DOHH2 (cell line): ENCODE measurements around the gene MCC.

Experiments used
- H3F3A ChIP-seq: fragments of 200-600 bp; sonication (generic), shearing (Covaris generic); 2 replicates; pipeline ENCODE4 v1.6.0; 2016; ENCODE audit warnings: antibody characterized with exemption, mild to moderate bottlenecking; ENCODE audit not compliant: control insufficient read depth, insufficient read depth
- H3K27ac ChIP-seq: fragments of 200-600 bp; sonication (generic); 2 replicates; pipeline ENCODE4 v1.5.1; 2014; ENCODE audit warnings: low read depth, mild to moderate bottlenecking, low read length, moderate library complexity
- H3K27me3 ChIP-seq: fragments of 200-600 bp; sonication (generic); 2 replicates; pipeline ENCODE4 v1.6.1; 2014; ENCODE audit warnings: mild to moderate bottlenecking, low read length, mixed read lengths; ENCODE audit not compliant: control insufficient read depth
- H3K36me3 ChIP-seq: fragments of 200-600 bp; sonication (generic); 2 replicates; pipeline ENCODE4 v1.6.1; 2014; ENCODE audit warnings: mild to moderate bottlenecking, low read length, moderate library complexity, mixed read lengths; ENCODE audit not compliant: control insufficient read depth
- H3K4me1 ChIP-seq: fragments of 200-600 bp; sonication (generic); 2 replicates; pipeline ENCODE4 v1.6.1; 2014; ENCODE audit warnings: mild to moderate bottlenecking, low read length, mixed read lengths; ENCODE audit not compliant: control insufficient read depth
- H3K4me2 ChIP-seq: fragments of 200-600 bp; sonication (generic); 2 replicates; pipeline ENCODE4 v1.6.0; 2014; ENCODE audit warnings: mild to moderate bottlenecking, low read length, moderate library complexity
- H3K4me3 ChIP-seq: fragments of 200-600 bp; sonication (generic); 2 replicates; pipeline ENCODE4 v1.5.1; 2014; ENCODE audit warnings: mild to moderate bottlenecking, low read length, mixed read lengths
- H3K79me2 ChIP-seq: fragments of 200-600 bp; sonication (generic); 2 replicates; pipeline ENCODE4 v1.6.1; 2014; ENCODE audit warnings: mild to moderate bottlenecking, low read length, mixed read lengths; ENCODE audit not compliant: control insufficient read depth
- H3K9me2 ChIP-seq: fragments of 200-600 bp; sonication (generic); replicated peaks from 2 replicates; pipeline ENCODE4 v1.6.1; 2014; ENCODE audit warnings: mild to moderate bottlenecking, low read length, mixed read lengths; ENCODE audit not compliant: control insufficient read depth
- H3K9me3 ChIP-seq: fragments of 200-600 bp; sonication (generic); 2 replicates; pipeline ENCODE4 v1.6.1; 2014; ENCODE audit warnings: antibody characterized with exemption, low read length, mixed read lengths; ENCODE audit not compliant: control insufficient read depth, insufficient read depth
- H4K20me1 ChIP-seq: fragments of 200-600 bp; sonication (generic); 2 replicates; pipeline ENCODE4 v1.6.0; 2014; ENCODE audit warnings: low read depth, mild to moderate bottlenecking, antibody characterized with exemption, low read length, moderate library complexity; ENCODE audit not compliant: control insufficient read depth, insufficient read depth
- EZH2phosphoT487 ChIP-seq: fragments of 200-600 bp; sonication (generic); IDR thresholded peaks from 2 replicates; pipeline ENCODE4 v1.6.1; 2017; ENCODE audit warnings: borderline replicate concordance, mild to moderate bottlenecking, antibody characterized with exemption, low read length, moderate library complexity, mixed read lengths
- TF ChIP-seq, protein P1 (sequence below): fragments of 200-600 bp; sonication (generic); IDR thresholded peaks from one replicate; pipeline ENCODE4 v1.5.1; 2014; ENCODE audit warnings: antibody characterized with exemption, mild to moderate bottlenecking, low read depth, low read length; ENCODE audit not compliant: poor library complexity, severe bottlenecking

Gene MCC

DNA sequence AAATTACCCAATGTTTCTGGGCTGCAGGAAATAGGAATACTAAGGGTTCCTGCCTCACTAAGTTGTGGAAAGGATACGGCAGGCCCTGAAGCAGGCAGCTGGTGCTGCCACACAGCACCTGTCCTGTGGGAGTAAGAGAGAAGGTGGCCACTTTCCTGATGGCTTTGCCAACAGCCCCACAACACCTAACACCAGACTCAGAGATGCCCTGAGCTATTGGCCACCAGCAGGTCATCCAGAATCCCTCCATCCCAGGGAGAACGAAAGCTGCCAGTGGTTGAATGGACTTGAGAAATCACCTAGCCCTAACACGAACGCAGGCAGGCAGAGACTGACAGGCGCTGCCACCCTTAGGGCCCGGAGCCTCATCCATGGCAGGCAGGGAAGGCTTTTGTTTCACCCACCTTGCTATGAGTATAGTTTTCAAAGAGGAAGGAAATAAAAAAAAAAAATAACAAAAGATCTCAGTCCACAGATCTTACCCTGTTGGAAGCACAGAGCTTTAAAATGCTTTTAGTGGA lies 429.5 kb downstream of the MCC start:
- Histone ChIP-seq H3K4me2 (no peak overlapping the region), H3K27ac (no peak overlapping the region), H3K36me3 (no peaks in the 10 kb centered on the region), H3F3A (no peaks in the 10 kb centered on the region), H3K27me3 (peaks cover 8% of the 10 kb centered on the region; the same call in 1 of the 2 replicates), H3K9me2 (no peaks in the 10 kb centered on the region), H3K79me2 (no peaks in the 10 kb centered on the region), H3K4me1 (peaks cover 7% of the 10 kb centered on the region), H3K9me3 (no peaks in the 10 kb centered on the region), H3K4me3 (no peak overlapping the region), H4K20me1 (no peaks in the 10 kb centered on the region)
- no peak for TF ChIP-seq EZH2phosphoT487
- TF ChIP-seq, protein P1, sequence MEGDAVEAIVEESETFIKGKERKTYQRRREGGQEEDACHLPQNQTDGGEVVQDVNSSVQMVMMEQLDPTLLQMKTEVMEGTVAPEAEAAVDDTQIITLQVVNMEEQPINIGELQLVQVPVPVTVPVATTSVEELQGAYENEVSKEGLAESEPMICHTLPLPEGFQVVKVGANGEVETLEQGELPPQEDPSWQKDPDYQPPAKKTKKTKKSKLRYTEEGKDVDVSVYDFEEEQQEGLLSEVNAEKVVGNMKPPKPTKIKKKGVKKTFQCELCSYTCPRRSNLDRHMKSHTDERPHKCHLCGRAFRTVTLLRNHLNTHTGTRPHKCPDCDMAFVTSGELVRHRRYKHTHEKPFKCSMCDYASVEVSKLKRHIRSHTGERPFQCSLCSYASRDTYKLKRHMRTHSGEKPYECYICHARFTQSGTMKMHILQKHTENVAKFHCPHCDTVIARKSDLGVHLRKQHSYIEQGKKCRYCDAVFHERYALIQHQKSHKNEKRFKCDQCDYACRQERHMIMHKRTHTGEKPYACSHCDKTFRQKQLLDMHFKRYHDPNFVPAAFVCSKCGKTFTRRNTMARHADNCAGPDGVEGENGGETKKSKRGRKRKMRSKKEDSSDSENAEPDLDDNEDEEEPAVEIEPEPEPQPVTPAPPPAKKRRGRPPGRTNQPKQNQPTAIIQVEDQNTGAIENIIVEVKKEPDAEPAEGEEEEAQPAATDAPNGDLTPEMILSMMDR, result no peak

DNA sequence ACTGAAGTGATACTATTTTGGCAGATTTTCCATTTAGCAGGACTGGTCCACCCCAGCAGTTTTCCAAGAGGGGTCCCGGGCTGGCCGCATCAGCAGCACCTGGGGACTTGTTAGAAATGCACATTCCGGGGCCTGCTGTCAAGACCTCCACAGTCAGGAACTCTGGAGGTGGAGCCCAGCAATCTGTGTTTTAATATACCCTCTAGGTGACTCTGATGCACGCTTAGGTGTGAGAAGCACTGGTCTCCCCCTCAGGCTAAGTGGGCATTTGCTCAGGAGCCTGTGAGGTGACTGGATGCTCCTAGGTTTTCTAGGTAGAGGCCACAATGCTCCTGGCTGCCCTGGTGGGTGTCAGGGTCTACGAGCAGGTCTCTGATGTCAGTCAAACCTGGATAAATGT lies 430.0 kb downstream of the MCC start:
- Histone ChIP-seq H3K27me3 (peaks cover 8% of the 10 kb centered on the region; the same call in 1 of the 2 replicates), H3K4me1 (peaks cover 7% of the 10 kb centered on the region), H3K9me3 (no peaks in the 10 kb centered on the region), H3K4me3 (no peak overlapping the region), H3K79me2 (no peaks in the 10 kb centered on the region), H3K36me3 (no peaks in the 10 kb centered on the region), H3K9me2 (no peaks in the 10 kb centered on the region), H4K20me1 (no peaks in the 10 kb centered on the region), H3K27ac (no peak overlapping the region), H3F3A (no peaks in the 10 kb centered on the region), H3K4me2 (no peak overlapping the region)
- TF ChIP-seq EZH2phosphoT487, result no peak

DNA sequence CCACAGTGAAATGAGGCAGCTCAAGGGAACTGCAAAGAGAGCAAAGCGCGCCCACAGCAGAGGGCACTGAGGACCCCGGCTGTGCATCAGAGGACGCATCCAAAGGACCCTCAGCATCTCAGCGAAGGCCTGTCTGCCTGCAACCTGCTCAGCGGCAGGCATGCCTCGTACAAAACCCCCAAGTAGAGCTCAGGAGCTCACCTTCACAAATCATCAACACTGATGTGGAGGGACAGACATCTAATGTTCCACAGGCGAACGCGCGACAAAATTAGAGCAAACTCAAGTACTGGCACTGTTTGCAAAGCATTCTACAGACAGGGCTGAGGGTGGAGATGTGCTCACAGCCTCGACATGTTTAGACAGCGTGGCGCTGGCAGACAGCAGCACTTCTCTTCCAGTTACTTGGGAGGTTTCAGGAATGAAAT lies 430.7 kb downstream of the MCC start:
- no peaks in the 10 kb centered on the region for H3K9me2 ChIP-seq
- peaks cover 8% of the 10 kb centered on the region; the same call in 1 of the 2 replicates for H3K27me3 ChIP-seq
- H3F3A ChIP-seq, result no peaks in the 10 kb centered on the region
- H3K4me2 ChIP-seq, result no peak overlapping the region
- H3K36me3 ChIP-seq, result no peaks in the 10 kb centered on the region
- H3K4me1 ChIP-seq, result peaks cover 6% of the 10 kb centered on the region
- H3K4me3 ChIP-seq, result no peak overlapping the region
- no peak overlapping the region for H3K27ac ChIP-seq
- no peaks in the 10 kb centered on the region for H3K9me3 ChIP-seq
- H3K79me2 ChIP-seq, result no peaks in the 10 kb centered on the region
- no peak for TF ChIP-seq EZH2phosphoT487
- TF ChIP-seq, protein P1, result no peak
- no peaks in the 10 kb centered on the region for H4K20me1 ChIP-seq

DNA sequence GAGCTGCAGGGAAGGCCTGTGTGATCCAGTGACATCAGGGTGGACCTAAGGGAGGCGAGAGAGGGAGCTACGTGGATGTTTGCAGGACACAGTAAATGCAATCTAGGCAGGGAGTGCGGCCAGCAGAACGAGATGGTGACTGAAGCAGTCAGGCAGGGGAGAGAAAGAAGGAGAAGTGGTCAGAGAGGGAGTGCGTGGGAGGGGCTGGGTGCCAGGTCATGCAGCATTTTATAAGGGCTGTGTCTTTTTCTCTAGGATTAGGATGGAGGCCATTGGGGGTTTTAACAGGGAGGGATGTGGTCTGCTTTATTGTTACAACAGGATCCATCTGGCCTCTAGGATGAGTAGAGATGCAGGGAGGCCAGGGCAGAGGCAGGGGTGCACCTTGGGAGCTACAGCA lies 431.3 kb downstream of the MCC start:
- Histone ChIP-seq H3K36me3 (no peaks in the 10 kb centered on the region), H3K4me1 (no peaks in the 10 kb centered on the region; the same call in 1 of the 2 replicates), H3K79me2 (no peaks in the 10 kb centered on the region), H3K4me2 (no peak overlapping the region), H3K27me3 (peaks cover 8% of the 10 kb centered on the region; the same call in 1 of the 2 replicates), H4K20me1 (no peaks in the 10 kb centered on the region), H3K4me3 (no peak overlapping the region), H3K27ac (no peak overlapping the region), H3F3A (no peaks in the 10 kb centered on the region), H3K9me3 (no peaks in the 10 kb centered on the region), H3K9me2 (no peaks in the 10 kb centered on the region)
- TF ChIP-seq, protein P1, result no peak
- TF ChIP-seq EZH2phosphoT487, result no peak
